Stimulated activated CD8-positive, alpha-beta memory T cell treated with anti-CD3 and anti-CD28 coated beads, Interleukin-12 subunit alpha, Interleukin-12 subunit beta, amount 100 ng/mL, for 1 hour (primary cell): Measurements from ENCODE around the gene ZSCAN21.

Experiments used
- DNase-seq: peaks from one replicate; pipeline ENCODE4 v3.0.0-alpha.2; 2020; ENCODE audit warnings: low read depth

ZSCAN21 gene

DNA sequence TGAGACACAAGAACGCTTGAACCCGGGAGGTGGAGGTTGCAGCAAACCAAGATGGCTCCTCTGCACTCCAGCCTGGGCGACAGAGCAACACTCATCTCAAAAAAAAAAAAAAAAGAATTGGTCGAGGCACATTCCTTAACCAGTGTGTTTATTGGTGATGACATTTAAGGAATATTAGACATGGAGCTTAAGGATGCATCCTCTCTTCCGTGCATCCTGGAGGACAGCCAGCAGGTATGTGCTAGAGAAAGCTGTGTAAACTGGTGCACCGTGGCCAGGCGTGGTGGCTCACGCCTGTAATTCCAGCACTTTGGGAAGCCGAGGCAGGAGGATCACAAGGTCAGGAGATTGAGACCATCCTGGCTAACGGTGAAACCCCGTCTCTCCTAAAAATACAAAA, 22.4 kb upstream of the ZSCAN21 start:
- no peak for DNase-seq

DNA sequence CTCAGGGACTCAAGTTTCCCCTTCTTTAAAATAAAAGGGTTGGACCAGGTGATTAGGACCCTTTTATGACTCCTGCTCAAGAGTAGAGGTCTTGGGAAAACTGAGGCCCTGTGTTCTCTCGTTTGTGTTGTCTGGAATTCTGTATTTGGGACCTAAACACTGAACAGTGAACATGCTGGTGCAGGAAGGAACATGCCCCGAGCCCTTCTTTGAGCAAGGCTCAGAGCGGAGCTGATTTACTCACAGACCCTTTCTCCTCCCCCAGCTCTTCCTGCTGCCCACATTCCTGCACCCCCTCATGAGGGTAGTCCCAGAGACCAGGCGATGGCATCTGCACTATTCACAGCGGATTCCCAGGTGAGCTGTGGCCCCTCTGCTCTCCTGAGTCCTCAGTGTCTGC, 20.0 kb upstream of the ZSCAN21 start:
- DNase-seq = no peak

DNA sequence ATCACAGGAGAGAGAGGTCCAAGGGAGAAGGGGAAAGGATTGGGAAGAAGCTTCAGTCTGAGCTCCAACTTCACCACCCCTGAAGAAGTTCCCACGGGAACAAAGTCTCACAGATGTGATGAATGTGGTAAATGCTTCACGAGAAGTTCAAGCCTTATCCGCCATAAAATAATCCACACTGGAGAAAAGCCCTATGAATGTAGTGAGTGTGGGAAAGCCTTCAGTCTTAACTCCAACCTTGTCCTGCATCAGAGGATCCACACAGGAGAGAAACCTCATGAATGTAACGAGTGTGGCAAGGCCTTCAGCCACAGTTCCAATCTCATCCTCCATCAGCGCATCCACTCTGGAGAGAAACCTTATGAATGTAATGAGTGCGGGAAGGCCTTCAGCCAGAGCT, 16.0 kb upstream of the ZSCAN21 start:
- no peak for DNase-seq

DNA sequence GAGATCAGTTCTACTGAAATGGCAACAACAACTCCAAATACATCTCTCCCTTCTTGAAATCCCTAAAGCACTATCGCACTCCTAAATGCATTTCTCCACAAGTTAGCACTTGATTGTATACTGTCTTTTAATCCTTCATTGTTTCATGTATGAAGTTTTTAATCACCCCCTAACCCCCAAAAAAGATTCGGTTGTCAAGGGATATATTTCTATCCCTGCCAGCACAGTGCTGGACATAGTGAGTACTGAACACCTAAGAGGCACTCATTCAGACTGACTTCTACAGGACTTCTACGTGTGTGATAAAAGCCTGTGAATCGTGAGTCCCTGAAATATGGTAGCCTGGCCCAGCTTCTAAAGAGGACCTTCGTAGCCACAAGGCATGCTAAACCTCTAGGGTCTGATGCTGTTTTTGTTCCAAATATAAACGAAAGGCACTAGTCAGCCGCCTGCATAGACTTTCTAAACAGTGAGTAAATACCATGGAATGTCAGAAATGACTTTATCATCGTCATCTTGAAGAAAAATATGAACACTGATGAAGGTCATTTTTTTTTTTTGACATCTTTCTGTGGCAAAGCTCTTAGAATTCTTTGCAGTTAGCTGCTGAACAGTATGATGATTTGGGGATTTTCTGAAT, 14.6 kb upstream of the ZSCAN21 start:
- DNase-seq = no peak

GRCh38 chr7:100035876-100036275, 13.7 kb upstream of the ZSCAN21 start:
- no peak for DNase-seq

GRCh38 chr7:100038326-100038725, 11.2 kb upstream of the ZSCAN21 start:
- no peak for DNase-seq

- DNase-seq = no peak
These were observed 9.0 kb upstream of the ZSCAN21 start for GRCh38 chr7:100040575-100040974.

- no peak for DNase-seq
These were observed 4.9 kb upstream of the ZSCAN21 start for GRCh38 chr7:100044718-100045117.

DNA sequence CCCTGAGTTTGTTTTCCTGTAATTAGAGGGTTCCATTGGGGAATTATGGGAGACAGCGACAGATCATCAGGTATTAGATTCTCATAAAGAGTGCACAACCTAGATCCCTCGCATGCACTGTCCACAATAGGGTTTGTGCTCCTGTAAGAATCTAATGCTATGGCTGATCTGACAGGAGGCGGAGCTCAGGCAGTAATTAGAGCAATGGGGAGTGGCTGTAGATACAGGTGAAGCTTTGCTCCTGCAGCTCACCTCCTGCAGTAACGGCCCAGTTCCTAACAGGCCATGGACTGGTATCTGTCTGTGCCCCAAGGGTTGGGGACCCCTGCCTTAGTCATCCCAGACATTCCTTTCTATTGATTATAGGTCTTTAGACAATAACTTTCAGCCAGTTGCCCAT, 894 bp upstream of the ZSCAN21 start:
- no peak for DNase-seq

DNA sequence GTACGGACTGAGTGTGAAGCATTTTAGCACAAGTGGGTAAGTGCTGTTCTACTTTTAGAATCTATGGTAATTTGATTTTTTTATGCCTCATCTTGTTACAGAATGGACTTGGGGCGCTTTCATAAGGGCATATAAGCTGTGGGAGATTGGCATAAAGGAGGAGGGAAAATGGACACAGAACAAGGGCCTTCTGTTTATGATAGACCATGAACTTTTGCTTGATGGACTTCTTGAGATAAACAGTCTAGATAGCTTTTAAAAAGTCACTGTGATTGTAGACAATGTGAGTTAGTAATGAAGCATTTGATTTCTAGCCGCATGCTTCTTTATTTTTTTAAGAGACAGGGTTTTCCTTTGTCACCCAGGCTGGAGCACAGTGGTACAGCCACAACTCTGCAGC, 2.0 kb downstream of the ZSCAN21 start:
- DNase-seq = no peak

GRCh38 chr7:100053215-100053614, 3.6 kb downstream of the ZSCAN21 start:
- DNase-seq = no peak

DNA sequence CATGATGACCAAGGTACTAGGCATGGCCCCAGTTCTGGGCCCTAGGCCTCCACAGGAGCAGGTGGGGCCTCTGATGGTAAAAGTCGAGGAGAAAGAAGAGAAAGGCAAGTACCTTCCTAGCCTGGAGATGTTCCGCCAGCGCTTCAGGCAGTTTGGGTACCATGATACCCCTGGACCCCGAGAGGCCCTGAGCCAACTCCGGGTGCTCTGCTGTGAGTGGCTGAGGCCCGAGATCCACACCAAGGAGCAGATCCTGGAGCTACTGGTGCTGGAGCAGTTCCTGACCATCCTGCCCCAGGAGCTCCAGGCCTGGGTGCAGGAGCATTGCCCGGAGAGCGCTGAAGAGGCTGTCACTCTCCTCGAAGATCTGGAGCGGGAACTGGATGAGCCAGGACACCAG, 7.4 kb downstream of the ZSCAN21 start:
- DNase-seq = no peak

- no peak for DNase-seq
These were observed 9.7 kb downstream of the ZSCAN21 start for GRCh38 chr7:100059251-100059739.

GRCh38 chr7:100061518-100062193, 12.1 kb downstream of the ZSCAN21 start:
- DNase-seq = no peak

DNA sequence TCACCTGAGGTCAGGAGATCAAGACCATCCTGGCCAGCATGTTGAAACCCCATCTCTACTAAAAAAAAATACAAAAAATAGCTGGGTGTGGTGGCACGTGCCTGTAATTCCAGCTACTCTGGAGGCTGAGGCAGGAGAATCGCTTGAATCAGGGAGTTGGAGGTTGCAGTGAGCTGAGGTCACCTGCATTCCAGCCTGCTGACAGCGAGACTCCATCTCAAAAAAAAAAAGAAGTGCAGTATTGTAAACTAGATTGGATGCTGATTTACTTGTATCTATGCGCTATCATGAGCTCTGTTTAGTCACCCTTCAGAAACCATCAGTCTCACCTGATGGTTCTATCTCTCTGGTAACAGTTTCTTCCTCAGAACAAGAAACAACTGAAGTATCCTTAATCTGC, 13.8 kb downstream of the ZSCAN21 start:
- DNase-seq = no peak

GRCh38 chr7:100064162-100064561, 14.6 kb downstream of the ZSCAN21 start:
- no peak for DNase-seq

- DNase-seq = no peak
These were observed 16.0 kb downstream of the ZSCAN21 start for GRCh38 chr7:100065452-100066186.

DNA sequence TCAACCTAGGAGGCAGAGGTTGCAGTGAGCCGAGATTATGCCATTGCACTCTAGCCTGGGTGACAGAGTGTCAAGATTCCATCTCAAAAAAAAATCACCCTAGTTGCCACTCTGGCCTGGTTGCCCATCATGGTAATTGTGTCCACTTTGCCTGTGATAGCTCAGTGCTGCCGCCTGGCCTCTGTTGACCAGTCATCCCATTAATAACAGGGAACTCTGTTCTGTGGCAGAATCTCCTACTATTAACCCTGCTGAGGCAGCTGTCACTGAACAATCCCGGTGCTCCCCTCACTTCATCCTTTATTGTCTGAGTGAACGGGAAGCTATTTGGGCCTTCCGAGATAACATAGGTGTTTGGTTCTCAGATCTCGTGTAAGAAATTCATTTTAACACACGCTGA, 17.4 kb downstream of the ZSCAN21 start:
- DNase-seq = no peak

DNA sequence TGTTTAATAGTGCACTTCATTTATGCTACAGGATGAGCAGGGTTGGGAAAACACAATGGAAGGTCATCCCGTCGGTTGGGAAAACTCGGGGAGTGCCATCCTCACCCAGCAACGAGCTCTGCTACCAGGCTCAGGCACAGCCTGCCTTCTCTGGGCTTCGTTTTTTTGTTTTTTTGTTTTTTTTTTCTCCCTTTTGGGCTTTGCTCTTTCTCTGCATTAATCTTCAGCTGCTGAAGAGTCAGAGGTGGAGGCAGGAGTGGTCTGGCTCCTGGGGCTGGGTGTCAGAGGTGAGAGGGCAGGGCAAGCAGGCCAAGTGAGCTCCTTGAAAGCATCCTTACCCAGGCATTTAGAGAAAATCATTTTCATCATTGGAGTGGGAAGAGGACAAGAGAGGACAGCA, 20.4 kb downstream of the ZSCAN21 start:
- no peak for DNase-seq

GRCh38 chr7:100071018-100071723, 21.6 kb downstream of the ZSCAN21 start:
- DNase-seq = no peak

GRCh38 chr7:100072462-100072861, 22.9 kb downstream of the ZSCAN21 start:
- DNase-seq = no peak

DNA sequence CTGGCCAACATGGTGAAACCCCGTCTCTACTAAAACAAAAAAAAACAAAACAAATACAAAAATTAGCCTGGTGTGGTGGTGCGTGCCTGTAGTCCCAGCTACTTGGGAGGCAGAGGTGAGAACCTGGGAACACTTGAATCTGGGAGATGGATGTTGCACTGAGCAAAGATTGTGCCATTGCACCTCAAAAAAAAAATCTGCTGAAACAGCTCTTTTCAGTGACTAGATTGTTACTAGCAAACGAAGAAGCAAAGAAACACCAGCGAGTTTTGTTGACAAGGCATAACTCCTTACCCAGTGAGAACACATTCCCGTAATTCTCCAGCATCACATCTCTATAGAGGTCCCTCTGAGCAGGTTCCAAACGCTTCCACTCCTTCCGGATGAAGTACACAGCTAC, 25.3 kb downstream of the ZSCAN21 start:
- no peak for DNase-seq

- no peak for DNase-seq
These were observed 25.8 kb downstream of the ZSCAN21 start for GRCh38 chr7:100075418-100075817.
